ENCODE measurements around the gene PWWP2B. TPM values are rescaled to one million over a fixed set of nuclear protein-coding genes. Genes with fewer than 3 reads are reported as not detected.

Gene PWWP2B
- total and polyA plus RNA-seq, 2 donors (not counting 3 experiments of a cell fraction or from before 2014, with no cell fraction given), result 4.6 to 11.8 TPM

- H3K27ac ChIP-seq (ENCODE audit: insufficient read depth, low read depth, low read length), result no peak overlapping the region
- dilution Hi-C loops (cut with MboI; ENCODE audit: extremely low pct_ligation_motif_present, low sequenced_read_pairs) (no loop called here), intact Hi-C loops (cut with micrococcal nuclease) (no loop called here)
- H3K27me3 ChIP-seq (ENCODE audit: control insufficient read depth in 2 of 2, insufficient read depth in 2 of 2, low read length in 2 of 2), result no peaks in the 10 kb centered on the region
- no peaks in the 10 kb centered on the region for H3K79me2 ChIP-seq (ENCODE audit: control insufficient read depth, insufficient read depth, low read length)
- no peak overlapping the region for H3K4me2 ChIP-seq (ENCODE audit: insufficient read depth, low read length)
- H3K4me3 ChIP-seq (replicated peaks in 1 of 3; ENCODE audit: insufficient read depth in 1 of 3, low read depth in 1 of 3, low read length in 3 of 3), result no peak overlapping the region
- DNase-seq (ENCODE audit: low read depth, low spot score) (no peak), FAIRE-seq (no peak)
- H2AFZ ChIP-seq (ENCODE audit: low read depth, low read length), result no peak overlapping the region
- H3K9ac ChIP-seq (replicated peaks; ENCODE audit: extremely low read depth, insufficient read depth, low read length), result no peak overlapping the region
- ChIA-PET POLR2A (no interaction called here), CTCF (no interaction called here)
- no peaks in the 10 kb centered on the region for H3K36me3 ChIP-seq (ENCODE audit: control insufficient read depth in 2 of 2, extremely low read depth in 1 of 2, insufficient read depth in 2 of 2, low read length in 2 of 2)
- H3K4me1 ChIP-seq (ENCODE audit: control insufficient read depth, extremely low read depth, insufficient read depth, low read length), result peaks cover 4% of the 10 kb centered on the region
- TF ChIP-seq POLR2A (IDR thresholded peaks at IDR 0.05; ENCODE audit: low read depth, low read length), result no peak
- TF ChIP-seq EZH2 (IDR thresholded peaks at IDR 0.05; ENCODE audit: borderline replicate concordance, low read depth, low read length, severe bottlenecking), result no peak
- TF ChIP-seq MAX (IDR thresholded peaks at IDR 0.05; ENCODE audit: insufficient read depth, insufficient read length), result no peak
- TF ChIP-seq FOS (IDR thresholded peaks at IDR 0.05; ENCODE audit: borderline replicate concordance, insufficient read depth, low read length), result no peak
- no peak for TF ChIP-seq MYC (IDR thresholded peaks at IDR 0.05; ENCODE audit: low read depth, low read length)
- no peak for TF ChIP-seq GATA2 (IDR thresholded peaks at IDR 0.05; ENCODE audit: insufficient read depth, insufficient read length, low read depth, low read length)
- no peak for TF ChIP-seq CTCF (IDR thresholded peaks at IDR 0.05; ENCODE audit: extremely low read depth in 1 of 2, insufficient read depth in 1 of 2, low read depth in 1 of 2, low read length in 2 of 2)
- TF ChIP-seq JUN (IDR thresholded peaks at IDR 0.05; ENCODE audit: borderline replicate concordance, insufficient read depth, insufficient read length, low read depth), result no peak
- H3K9me3 ChIP-seq (replicated peaks; ENCODE audit: control insufficient read depth, insufficient read depth, low read length), result no peaks in the 10 kb centered on the region
- H4K20me1 ChIP-seq (replicated peaks; ENCODE audit: control insufficient read depth, extremely low read depth, insufficient read depth, low read length), result no peaks in the 10 kb centered on the region
- H3K9me1 ChIP-seq (replicated peaks; ENCODE audit: control insufficient read depth, extremely low read depth, insufficient read depth, low read length), result no peaks in the 10 kb centered on the region
- no TSS peak for BruUV-seq (replicated peaks)
Observed at GRCh38 chr10:132449051-132449810, 52.2 kb downstream of the PWWP2B start.
